ENCODE measurements around the gene RB1.
"Not testable (repeated sequence)": the region's sequence is repeated elsewhere in the genome, so short reads cannot be mapped to it uniquely, and the experiment has no call there.

Gene RB1

GRCh38 chr13:48299591-48299990, 4.0 kb upstream of the RB1 start:
- DNase-seq: no peak

GRCh38 chr13:48302871-48303358, 636 bp upstream of the RB1 start:
- no peak for DNase-seq

- DNase-seq: peak in 1 of 2 experiments; percentile 24
Measured at GRCh38 chr13:48304143-48304876, 759 bp downstream of the RB1 start.

GRCh38 chr13:48311223-48311622, 7.7 kb downstream of the RB1 start:
- no peak for DNase-seq

- no peak for DNase-seq
Measured at GRCh38 chr13:48315969-48316650, 12.6 kb downstream of the RB1 start.

- DNase-seq: no peak
Measured at GRCh38 chr13:48316826-48317510, 13.4 kb downstream of the RB1 start.

GRCh38 chr13:48317511-48318376, 14.2 kb downstream of the RB1 start:
- no peak for DNase-seq

GRCh38 chr13:48318377-48318811, 14.8 kb downstream of the RB1 start:
- no peak for DNase-seq

- no peak for DNase-seq
Measured at GRCh38 chr13:48318821-48319511, 15.4 kb downstream of the RB1 start.

GRCh38 chr13:48319531-48320398, 16.2 kb downstream of the RB1 start:
- no peak for DNase-seq

- DNase-seq: no peak
Measured at GRCh38 chr13:48320399-48320790, 16.8 kb downstream of the RB1 start.

GRCh38 chr13:48320891-48321510, 17.4 kb downstream of the RB1 start:
- no peak for DNase-seq

- no peak for DNase-seq
Measured at GRCh38 chr13:48322294-48322693, 18.7 kb downstream of the RB1 start.

GRCh38 chr13:48333976-48334375, 30.4 kb downstream of the RB1 start:
- no peak for DNase-seq

GRCh38 chr13:48334534-48335127, 31.1 kb downstream of the RB1 start:
- DNase-seq: peak in 1 of 2 experiments; percentile 30

GRCh38 chr13:48339198-48339597, 35.6 kb downstream of the RB1 start:
- DNase-seq: not testable (repeated sequence)

GRCh38 chr13:48344264-48344663, 40.7 kb downstream of the RB1 start:
- DNase-seq: no peak

GRCh38 chr13:48346583-48346982, 43.0 kb downstream of the RB1 start:
- no peak for DNase-seq

GRCh38 chr13:48349525-48349924, 46.0 kb downstream of the RB1 start:
- no peak for DNase-seq

- DNase-seq: no peak
Measured at GRCh38 chr13:48353590-48353989, 50.0 kb downstream of the RB1 start.

All from NCI-H524 (cell line).